ENCODE measurements around the gene CTAGE4. TPM values are rescaled to one million over a fixed set of nuclear protein-coding genes. Genes with fewer than 3 reads are reported as not detected.
"Not testable (repeated sequence)": the region's sequence is repeated elsewhere in the genome, so short reads cannot be mapped to it uniquely, and the experiment has no call there.

The CTAGE4 gene
- polyA plus RNA-seq, 1 experiment, result not detected

- peak; percentile 26 for TF ChIP-seq CTCF (IDR thresholded peaks at IDR 0.05; ENCODE audit: low read depth, low read length)
- POLR2A ChIA-PET; H3K4me3 ChIP-seq (ENCODE audit: low read depth, low read length); H3K27ac ChIP-seq (ENCODE audit: low read depth, low read length); H3K9me3 ChIP-seq (ENCODE audit: control insufficient read depth, insufficient read depth, low read length); H3K27me3 ChIP-seq (ENCODE audit: control insufficient read depth, insufficient read depth, low read length); DNase-seq (ENCODE audit: low read depth, low spot score): not testable (repeated sequence)
- CTCF ChIA-PET, result interaction anchor here (1.2 to 1.8 kb wide), 2 partner anchors 213 to 215 kb away, joined by 8 to 24 read pairs; no protein-coding TSS in a partner anchor
These were observed 4.7 kb upstream of the CTAGE4 start for GRCh38 chr7:144178380-144179164.

- H3K4me3 ChIP-seq (ENCODE audit: low read depth, low read length); H3K9me3 ChIP-seq (ENCODE audit: control insufficient read depth, insufficient read depth, low read length); H3K27ac ChIP-seq (ENCODE audit: low read depth, low read length); DNase-seq (ENCODE audit: low read depth, low spot score); POLR2A ChIA-PET; H3K27me3 ChIP-seq (ENCODE audit: control insufficient read depth, insufficient read depth, low read length); CTCF ChIA-PET: not testable (repeated sequence)
These were observed 4.1 kb upstream of the CTAGE4 start for GRCh38 chr7:144179165-144179479.

GRCh38 chr7:144187848-144188247 lies 4.6 kb downstream of the CTAGE4 start:
- CTCF ChIA-PET; POLR2A ChIA-PET; H3K27ac ChIP-seq (ENCODE audit: low read depth, low read length): not testable (repeated sequence)

GRCh38 chr7:144188578-144189171 lies 5.4 kb downstream of the CTAGE4 start:
- CTCF ChIA-PET; H3K27ac ChIP-seq (ENCODE audit: low read depth, low read length); H3K4me3 ChIP-seq (ENCODE audit: low read depth, low read length); H3K9me3 ChIP-seq (ENCODE audit: control insufficient read depth, insufficient read depth, low read length); DNase-seq (ENCODE audit: low read depth, low spot score); POLR2A ChIA-PET; H3K27me3 ChIP-seq (ENCODE audit: control insufficient read depth, insufficient read depth, low read length): not testable (repeated sequence)

More at GRCh38 chr7:144187848-144188247, 4.6 kb downstream of the CTAGE4 start:
- not testable (repeated sequence) for H3K4me3 ChIP-seq (ENCODE audit: low read depth, low read length); DNase-seq (ENCODE audit: low read depth, low spot score); H3K27me3 ChIP-seq (ENCODE audit: control insufficient read depth, insufficient read depth, low read length); H3K9me3 ChIP-seq (ENCODE audit: control insufficient read depth, insufficient read depth, low read length)

- CTCF ChIA-PET; H3K27ac ChIP-seq (ENCODE audit: low read depth, low read length); H3K4me3 ChIP-seq (ENCODE audit: low read depth, low read length); H3K9me3 ChIP-seq (ENCODE audit: control insufficient read depth, insufficient read depth, low read length); H3K27me3 ChIP-seq (ENCODE audit: control insufficient read depth, insufficient read depth, low read length); DNase-seq (ENCODE audit: low read depth, low spot score); POLR2A ChIA-PET: not testable (repeated sequence)
These were observed 10.5 kb downstream of the CTAGE4 start for GRCh38 chr7:144193782-144194181.

- POLR2A ChIA-PET; CTCF ChIA-PET; H3K9me3 ChIP-seq (ENCODE audit: control insufficient read depth, insufficient read depth, low read length): not testable (repeated sequence)
These were observed 11.2 kb downstream of the CTAGE4 start for GRCh38 chr7:144194453-144194852.

GRCh38 chr7:144195212-144195872 lies 12.1 kb downstream of the CTAGE4 start, which contains the start of gene ARHGEF35:
ARHGEF35 (minus strand) TSS chr7:144195833; CDS start chr7:144188383, 7,450 bp downstream.
- POLR2A ChIA-PET; H3K27me3 ChIP-seq (ENCODE audit: control insufficient read depth, insufficient read depth, low read length); H3K4me3 ChIP-seq (ENCODE audit: low read depth, low read length); H3K27ac ChIP-seq (ENCODE audit: low read depth, low read length); DNase-seq (ENCODE audit: low read depth, low spot score); H3K9me3 ChIP-seq (ENCODE audit: control insufficient read depth, insufficient read depth, low read length); CTCF ChIA-PET: not testable (repeated sequence)

More at GRCh38 chr7:144194453-144194852, 11.2 kb downstream of the CTAGE4 start:
- not testable (repeated sequence) for H3K4me3 ChIP-seq (ENCODE audit: low read depth, low read length); DNase-seq (ENCODE audit: low read depth, low spot score); H3K27me3 ChIP-seq (ENCODE audit: control insufficient read depth, insufficient read depth, low read length); H3K27ac ChIP-seq (ENCODE audit: low read depth, low read length)

- H3K27me3 ChIP-seq (ENCODE audit: control insufficient read depth, insufficient read depth, low read length); POLR2A ChIA-PET; H3K4me3 ChIP-seq (ENCODE audit: low read depth, low read length); DNase-seq (ENCODE audit: low read depth, low spot score); CTCF ChIA-PET; H3K27ac ChIP-seq (ENCODE audit: low read depth, low read length); H3K9me3 ChIP-seq (ENCODE audit: control insufficient read depth, insufficient read depth, low read length): not testable (repeated sequence)
These were observed 15.7 kb downstream of the CTAGE4 start for GRCh38 chr7:144198934-144199333.

GRCh38 chr7:144201978-144202377 lies 18.7 kb downstream of the CTAGE4 start:
- H3K9me3 ChIP-seq (ENCODE audit: control insufficient read depth, insufficient read depth, low read length); H3K27ac ChIP-seq (ENCODE audit: low read depth, low read length); H3K4me3 ChIP-seq (ENCODE audit: low read depth, low read length); H3K27me3 ChIP-seq (ENCODE audit: control insufficient read depth, insufficient read depth, low read length); CTCF ChIA-PET; DNase-seq (ENCODE audit: low read depth, low spot score); POLR2A ChIA-PET: not testable (repeated sequence)

- H3K27ac ChIP-seq (ENCODE audit: low read depth, low read length); POLR2A ChIA-PET; H3K27me3 ChIP-seq (ENCODE audit: control insufficient read depth, insufficient read depth, low read length); H3K9me3 ChIP-seq (ENCODE audit: control insufficient read depth, insufficient read depth, low read length); H3K4me3 ChIP-seq (ENCODE audit: low read depth, low read length); CTCF ChIA-PET; DNase-seq (ENCODE audit: low read depth, low spot score): not testable (repeated sequence)
These were observed 19.8 kb downstream of the CTAGE4 start for GRCh38 chr7:144203086-144203485.

- DNase-seq (ENCODE audit: low read depth, low spot score); H3K27me3 ChIP-seq (ENCODE audit: control insufficient read depth, insufficient read depth, low read length); CTCF ChIA-PET; H3K9me3 ChIP-seq (ENCODE audit: control insufficient read depth, insufficient read depth, low read length); H3K27ac ChIP-seq (ENCODE audit: low read depth, low read length); H3K4me3 ChIP-seq (ENCODE audit: low read depth, low read length); POLR2A ChIA-PET: not testable (repeated sequence)
These were observed 22.0 kb downstream of the CTAGE4 start for GRCh38 chr7:144205306-144205705.

Measured in AG04450 (cell line).